Measurements from ENCODE around the gene DET1.

DNA sequence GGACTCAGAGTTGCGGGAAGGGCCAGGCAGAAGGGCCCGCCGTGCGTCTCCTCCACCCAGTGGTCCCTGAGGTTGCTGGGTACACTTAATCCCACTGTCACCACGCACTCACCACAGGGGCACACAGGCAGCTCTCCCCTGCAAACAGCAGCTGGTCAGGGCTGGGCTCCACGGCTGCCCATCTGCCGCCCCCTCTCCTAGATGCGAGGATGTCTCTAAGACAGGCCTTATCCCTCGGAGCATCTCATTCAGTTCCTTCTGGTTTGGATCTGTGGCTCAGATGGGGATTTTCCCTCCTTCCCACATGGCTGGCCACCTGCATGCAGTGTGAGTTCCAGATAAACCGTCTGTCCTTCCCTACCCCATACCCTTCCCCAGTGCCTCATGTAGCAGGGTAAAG lies 52.6 kb downstream of the DET1 start:
- TF ChIP-seq, protein P1, sequence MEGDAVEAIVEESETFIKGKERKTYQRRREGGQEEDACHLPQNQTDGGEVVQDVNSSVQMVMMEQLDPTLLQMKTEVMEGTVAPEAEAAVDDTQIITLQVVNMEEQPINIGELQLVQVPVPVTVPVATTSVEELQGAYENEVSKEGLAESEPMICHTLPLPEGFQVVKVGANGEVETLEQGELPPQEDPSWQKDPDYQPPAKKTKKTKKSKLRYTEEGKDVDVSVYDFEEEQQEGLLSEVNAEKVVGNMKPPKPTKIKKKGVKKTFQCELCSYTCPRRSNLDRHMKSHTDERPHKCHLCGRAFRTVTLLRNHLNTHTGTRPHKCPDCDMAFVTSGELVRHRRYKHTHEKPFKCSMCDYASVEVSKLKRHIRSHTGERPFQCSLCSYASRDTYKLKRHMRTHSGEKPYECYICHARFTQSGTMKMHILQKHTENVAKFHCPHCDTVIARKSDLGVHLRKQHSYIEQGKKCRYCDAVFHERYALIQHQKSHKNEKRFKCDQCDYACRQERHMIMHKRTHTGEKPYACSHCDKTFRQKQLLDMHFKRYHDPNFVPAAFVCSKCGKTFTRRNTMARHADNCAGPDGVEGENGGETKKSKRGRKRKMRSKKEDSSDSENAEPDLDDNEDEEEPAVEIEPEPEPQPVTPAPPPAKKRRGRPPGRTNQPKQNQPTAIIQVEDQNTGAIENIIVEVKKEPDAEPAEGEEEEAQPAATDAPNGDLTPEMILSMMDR (IDR thresholded peaks at IDR 0.05), result no peak
- no peak for TF ChIP-seq EP300 (IDR thresholded peaks at IDR 0.05)

All from suprapubic skin (tissue), 3 donors.